Thyroid gland (tissue), 4 donors: ENCODE data around the gene PLCE1. TPM values are rescaled to one million over a fixed set of nuclear protein-coding genes. Genes with fewer than 3 reads are reported as not detected.
"Not testable (repeated sequence)": the region's sequence is repeated elsewhere in the genome, so short reads cannot be mapped to it uniquely, and the experiment has no call there.

Experiments used
- DNase-seq, 2 donors: peaks; one replicate each; pipeline ENCODE4 v3.0.0-alpha.2; 2019
- H3K27ac ChIP-seq, 3 donors: fragments of 200-600 bp; sonication (generic); 1 replicate in 2 of 3; 2 replicates in 1 of 3; pipeline ENCODE4 v1.5.1; 2016 to 2019; ENCODE audit warnings: mild to moderate bottlenecking in 1 of 3, moderate library complexity in 1 of 3
- H3K27me3 ChIP-seq: fragments of 200-600 bp; sonication (generic); one replicate; pipeline ENCODE4 v1.5.1; 2019
- H3K36me3 ChIP-seq, 2 donors: fragments of 200-600 bp; sonication (generic); one replicate each; pipeline ENCODE4 v1.5.1; 2016 to 2019
- H3K4me1 ChIP-seq, 2 donors: fragments of 200-600 bp; sonication (generic); one replicate each; pipeline ENCODE4 v1.5.1; 2017 to 2019
- H3K4me3 ChIP-seq, 3 donors: fragments of 200-600 bp; sonication (generic); replicated peaks in 1 of 3; 1 replicate in 2 of 3; 2 replicates in 1 of 3; pipeline ENCODE4 v1.5.1; 2016; ENCODE audit warnings: mild to moderate bottlenecking in 1 of 3
- H3K9me3 ChIP-seq: fragments of 200-600 bp; sonication (generic); one replicate; pipeline ENCODE4 v1.5.1; 2017
- POLR2A ChIP-seq, 2 donors: fragments of 450-650 bp; IDR thresholded peaks; one replicate each; pipeline ENCODE4 v1.6.1; 2017; ENCODE audit warnings: antibody characterized with exemption in 2 of 2, mild to moderate bottlenecking in 2 of 2, moderate library complexity in 1 of 2
- WGBS, 2 donors: methylation state at CpG; one replicate each; pipeline ENCODE4 v1.1.5; 2017; 5-methylcytosine and 5-hydroxymethylcytosine counted together
- intact Hi-C: fragments of 100-400 bp; cut with DNase I; formaldehyde crosslinking; loops from one replicate; pipeline ENCODE4 v1.15.1; 2023
- total RNA-seq, 4 donors: library from RNA; depleted of rRNA; stranded (reverse); fragments of >200 nt; gene quantifications; one replicate each; pipeline ENCODE4 v1.2.3, GENCODE V29; 2016
- TF ChIP-seq, protein P1 (sequence below), 6 experiments: fragments of 200-600 bp in 3 of 6; fragments of 450-650 bp in 3 of 6; sonication (generic) in 3 of 6; IDR thresholded peaks; one replicate each; pipeline ENCODE4 v1.5.1; 2016 to 2019; ENCODE audit warnings: antibody characterized with exemption in 6 of 6, mild to moderate bottlenecking in 2 of 6, inconsistent platforms in 1 of 6, moderate library complexity in 1 of 6

PLCE1 gene
- total RNA-seq, 4 donors from 2014 or later, result 15.5 to 29.8 (median 17.6) TPM

DNA sequence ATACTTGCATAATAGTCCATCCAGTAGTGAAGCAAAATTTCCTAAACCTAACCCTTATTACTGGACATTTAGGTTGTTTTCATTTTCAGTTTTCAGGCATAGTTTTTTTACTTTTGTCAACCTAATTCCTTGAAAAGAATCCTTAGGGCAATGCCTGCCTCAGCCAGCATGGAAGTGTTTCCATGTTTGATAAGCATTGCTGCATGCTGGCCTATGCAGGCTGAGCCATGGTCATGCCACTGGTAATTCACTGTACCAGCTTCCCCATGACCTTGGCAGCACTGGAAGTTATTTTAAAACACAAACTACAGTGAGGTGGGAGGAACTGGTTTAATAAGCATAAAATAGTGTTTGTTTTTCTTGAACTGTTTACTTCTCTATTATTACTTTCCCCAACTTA lies 27.8 kb upstream of the PLCE1 start:
- Histone ChIP-seq H3K4me1 (no peaks in the 10 kb centered on the region), H3K9me3 (no peaks in the 10 kb centered on the region), H3K36me3 (no peaks in the 10 kb centered on the region), H3K27ac (no peak overlapping the region), H3K27me3 (no peaks in the 10 kb centered on the region), H3K4me3 (no peak overlapping the region)
- DNase-seq, result no peak
- no peak for TF ChIP-seq POLR2A (IDR thresholded peaks at IDR 0.05)
- TF ChIP-seq, protein P1, sequence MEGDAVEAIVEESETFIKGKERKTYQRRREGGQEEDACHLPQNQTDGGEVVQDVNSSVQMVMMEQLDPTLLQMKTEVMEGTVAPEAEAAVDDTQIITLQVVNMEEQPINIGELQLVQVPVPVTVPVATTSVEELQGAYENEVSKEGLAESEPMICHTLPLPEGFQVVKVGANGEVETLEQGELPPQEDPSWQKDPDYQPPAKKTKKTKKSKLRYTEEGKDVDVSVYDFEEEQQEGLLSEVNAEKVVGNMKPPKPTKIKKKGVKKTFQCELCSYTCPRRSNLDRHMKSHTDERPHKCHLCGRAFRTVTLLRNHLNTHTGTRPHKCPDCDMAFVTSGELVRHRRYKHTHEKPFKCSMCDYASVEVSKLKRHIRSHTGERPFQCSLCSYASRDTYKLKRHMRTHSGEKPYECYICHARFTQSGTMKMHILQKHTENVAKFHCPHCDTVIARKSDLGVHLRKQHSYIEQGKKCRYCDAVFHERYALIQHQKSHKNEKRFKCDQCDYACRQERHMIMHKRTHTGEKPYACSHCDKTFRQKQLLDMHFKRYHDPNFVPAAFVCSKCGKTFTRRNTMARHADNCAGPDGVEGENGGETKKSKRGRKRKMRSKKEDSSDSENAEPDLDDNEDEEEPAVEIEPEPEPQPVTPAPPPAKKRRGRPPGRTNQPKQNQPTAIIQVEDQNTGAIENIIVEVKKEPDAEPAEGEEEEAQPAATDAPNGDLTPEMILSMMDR (IDR thresholded peaks at IDR 0.05), result no peak
- intact Hi-C loops, result no loop called here

DNA sequence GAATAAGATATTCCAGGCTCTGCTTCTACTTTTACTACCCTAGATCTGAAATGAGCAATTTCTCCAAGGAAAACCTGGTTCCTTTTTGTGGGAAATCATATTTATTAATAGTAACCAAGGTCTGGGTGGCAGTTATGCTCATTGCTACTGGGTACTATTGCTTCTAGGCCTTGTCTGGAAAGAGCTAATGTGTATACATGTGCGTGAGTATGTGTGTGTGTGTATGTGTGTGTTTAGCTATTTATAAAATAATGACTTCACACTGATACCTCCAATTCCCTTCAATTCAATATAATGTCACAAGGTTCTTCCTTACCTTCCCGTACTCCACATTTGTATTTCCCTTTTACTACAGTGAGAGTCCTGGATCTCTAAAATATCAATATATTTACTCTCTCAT lies 26.0 kb upstream of the PLCE1 start:
- intact Hi-C loops, result no loop called here
- no peaks in the 10 kb centered on the region for H3K36me3 ChIP-seq
- DNase-seq, result no peak
- no peaks in the 10 kb centered on the region for H3K27me3 ChIP-seq
- H3K27ac ChIP-seq, result no peak overlapping the region
- WGBS, 2 donors, result 95 to 96% methylated on average over 2 of the region's 2 CpGs
- no peak for TF ChIP-seq POLR2A (IDR thresholded peaks at IDR 0.05)
- TF ChIP-seq, protein P1 (IDR thresholded peaks at IDR 0.05), result no peak
- no peak overlapping the region for H3K4me3 ChIP-seq
- no peaks in the 10 kb centered on the region for H3K4me1 ChIP-seq
- no peaks in the 10 kb centered on the region for H3K9me3 ChIP-seq

DNA sequence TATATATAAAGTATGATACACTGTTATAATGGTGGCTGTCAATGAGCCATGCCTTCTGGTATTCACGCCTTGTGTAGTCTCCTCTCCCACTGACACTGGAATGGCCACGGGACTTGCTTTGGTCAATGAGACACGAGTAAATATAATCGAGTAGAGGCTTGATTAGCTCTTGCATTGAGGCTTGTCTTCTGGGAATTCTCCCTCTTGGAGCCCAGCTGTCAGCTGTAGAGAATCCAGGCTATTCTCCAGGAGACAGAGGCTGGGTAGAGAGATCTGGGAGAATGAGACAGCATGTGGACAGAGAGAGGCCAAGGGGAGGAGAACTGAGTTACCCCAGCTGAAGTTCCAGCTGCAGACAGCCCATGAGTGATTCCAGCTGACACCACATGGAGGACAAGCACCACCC lies 25.2 kb upstream of the PLCE1 start:
- Histone ChIP-seq H3K27ac (no peak overlapping the region), H3K27me3 (no peaks in the 10 kb centered on the region), H3K4me1 (no peaks in the 10 kb centered on the region), H3K36me3 (no peaks in the 10 kb centered on the region), H3K9me3 (no peaks in the 10 kb centered on the region), H3K4me3 (no peak overlapping the region)
- 82% methylated on average over 4 of the region's 4 CpGs for WGBS, 2 donors
- TF ChIP-seq, protein P1 (IDR thresholded peaks at IDR 0.05), result no peak
- TF ChIP-seq POLR2A (IDR thresholded peaks at IDR 0.05), result no peak
- no peak for DNase-seq
- intact Hi-C loops, result no loop called here

DNA sequence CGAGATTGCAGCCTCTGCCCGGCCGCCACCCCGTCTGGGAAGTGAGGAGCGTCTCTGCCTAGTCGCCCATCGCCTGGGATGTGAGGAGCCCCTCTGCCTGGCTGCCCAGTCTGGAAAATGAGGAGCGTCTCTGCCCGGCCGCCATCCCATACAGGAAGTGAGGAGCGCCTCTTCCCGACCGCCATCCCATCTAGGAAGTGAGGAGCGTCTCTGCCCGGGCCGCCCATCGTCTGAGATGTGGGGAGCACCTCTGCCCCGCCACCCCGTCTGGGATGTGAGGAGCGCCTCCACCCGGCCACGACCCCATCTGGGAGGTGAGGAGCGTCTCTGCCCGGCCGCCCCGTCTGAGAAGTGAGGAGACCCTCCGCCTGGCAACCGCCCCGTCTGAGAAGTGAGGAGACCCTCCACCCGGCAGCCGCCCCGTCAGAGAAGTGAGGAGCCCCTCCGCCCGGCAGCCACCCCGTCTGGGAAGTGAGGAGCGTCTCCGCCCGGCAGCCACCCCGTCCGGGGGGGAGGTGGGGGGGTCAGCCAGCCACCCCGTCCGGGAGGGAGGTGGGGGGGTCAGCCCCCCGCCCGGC lies 23.2 kb upstream of the PLCE1 start:
- H3K27me3 ChIP-seq, DNase-seq, H3K27ac ChIP-seq, H3K4me3 ChIP-seq, H3K36me3 ChIP-seq, H3K4me1 ChIP-seq, H3K9me3 ChIP-seq, intact Hi-C loops: not testable (repeated sequence)
- WGBS, 2 donors, result 90 to 93% methylated on average over 6 to 26 of the region's 44 CpGs

DNA sequence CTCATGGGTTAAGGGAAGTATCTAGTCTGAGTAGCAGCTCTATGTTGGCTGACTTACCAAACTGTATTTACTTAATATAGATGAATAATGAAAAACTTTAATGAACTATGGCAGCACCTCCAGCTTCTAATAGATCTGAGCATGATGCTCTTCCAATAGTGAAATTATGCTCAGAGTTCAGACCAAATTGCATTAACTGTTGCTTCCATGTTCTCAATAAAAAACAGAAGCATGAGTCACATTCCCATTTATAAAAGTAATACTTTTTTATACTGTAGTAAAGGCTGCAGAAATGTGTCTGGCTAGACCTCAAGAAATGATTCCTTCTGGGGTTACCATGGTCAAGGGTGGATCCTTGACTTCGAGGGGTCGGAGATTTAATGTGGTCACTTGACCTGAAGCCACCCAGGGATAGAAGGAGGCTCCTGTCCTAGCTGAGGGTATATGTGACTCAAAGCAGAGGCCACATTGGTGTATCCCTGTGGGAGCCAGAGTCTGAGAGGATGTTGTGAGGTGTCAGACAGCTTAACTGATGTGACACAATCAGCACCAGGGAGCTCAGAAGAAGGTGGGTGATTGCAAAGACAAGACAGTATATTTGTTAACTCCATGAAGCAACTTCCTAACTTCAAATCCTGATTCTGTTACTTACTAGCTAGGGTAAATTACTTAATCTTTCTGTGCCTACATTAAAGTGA lies 19.8 kb upstream of the PLCE1 start:
- H3K27ac ChIP-seq, result no peak overlapping the region
- no peaks in the 10 kb centered on the region for H3K4me1 ChIP-seq
- DNase-seq, result no peak
- WGBS, 2 donors, result 83 to 92% methylated on average over 2 of the region's 2 CpGs
- intact Hi-C loops, result no loop called here
- H3K9me3 ChIP-seq, result no peaks in the 10 kb centered on the region
- H3K36me3 ChIP-seq, result no peaks in the 10 kb centered on the region
- no peak overlapping the region for H3K4me3 ChIP-seq
- H3K27me3 ChIP-seq, result no peaks in the 10 kb centered on the region
- TF ChIP-seq, protein P1 (IDR thresholded peaks at IDR 0.05), result no peak
- no peak for TF ChIP-seq POLR2A (IDR thresholded peaks at IDR 0.05)
